Right ventricle myocardium superior (tissue), 1 donor: ENCODE results near the gene PHF10. TPM values are rescaled to one million over a fixed set of nuclear protein-coding genes. Genes with fewer than 3 reads are reported as not detected.

ENCODE experiments used
- ATAC-seq: fragments of 200-7000 bp; cut with Tn5 transposase; one replicate; pipeline ENCODE4 v1.9.1; 2020; ENCODE audit warnings: mild to moderate bottlenecking; ENCODE audit not compliant: poor library complexity
- DNase-seq: peaks from one replicate; pipeline ENCODE4 v3.0.0-alpha.2; 2020
- intact Hi-C: fragments of 100-400 bp; cut with DNase I; formaldehyde crosslinking; loops from one replicate; pipeline ENCODE4 v1.11.2; 2022
- total RNA-seq: library from RNA; stranded (reverse); fragmentation: NEBNext Ultra II Directional; extraction: Animal tissue kit (Norgen Biotek cat#: 25700); gene quantifications from one replicate; pipeline ENCODE4 v1.2.1, GENCODE V29; 2021
- donor health status: DM: no; HTN: yes; CAD: no; lungs with severe emphysema.

The PHF10 gene
- total RNA-seq, 1 donor from 2014 or later: 53.7 TPM

- intact Hi-C loops: no loop called here
- DNase-seq (no peak), ATAC-seq (no peak)
These were observed 67.1 kb downstream of the PHF10 start for GRCh38 chr6:169657284-169657610.

- intact Hi-C loops: no loop called here
- ATAC-seq (no peak), DNase-seq (no peak)
These were observed 67.6 kb downstream of the PHF10 start for GRCh38 chr6:169656546-169657283.

GRCh38 chr6:169654598-169655391 is 69.5 kb downstream of the PHF10 start:
- DNase-seq: peak; percentile 82
- peak; percentile 98 for ATAC-seq
- intact Hi-C loops: no loop called here

Other genes starting within 250 kb of the PHF10 start
- gene WDR27, start 22.5 kb downstream of the PHF10 start, total RNA-seq: 9.0 TPM
- gene C6orf120, start 22.4 kb downstream of the PHF10 start, total RNA-seq: 14.0 TPM
- 0.75 TPM for gene DYNLT2, start 27.1 kb upstream of the PHF10 start, total RNA-seq
- 6.9 TPM for gene ERMARD, start 27.1 kb upstream of the PHF10 start, total RNA-seq